Trophoblast cell (in vitro differentiated cells and primary cell): ENCODE measurements around the gene CRIM1.

Source experiments
- DNase-seq, 2 donors: peaks; one replicate each; pipeline ENCODE4 v3.0.0-alpha.2; 2016
- H2AFZ ChIP-seq: 2 replicates; pipeline ENCODE4 v1.6.1; 2013; ENCODE audit warnings: low read length, moderate library complexity, mild to moderate bottlenecking; ENCODE audit not compliant: insufficient read depth, poor library complexity
- H2AK5ac ChIP-seq: 2 replicates; pipeline ENCODE4 v1.6.1; 2013; ENCODE audit warnings: mild to moderate bottlenecking, low read length
- H2BK120ac ChIP-seq: 2 replicates; pipeline ENCODE4 v1.6.1; 2013; ENCODE audit warnings: low read length, mild to moderate bottlenecking, moderate library complexity; ENCODE audit not compliant: insufficient read depth, poor library complexity
- H2BK12ac ChIP-seq: 2 replicates; pipeline ENCODE4 v1.6.1; 2013; ENCODE audit warnings: mild to moderate bottlenecking, low read length, moderate library complexity
- H2BK5ac ChIP-seq: 2 replicates; pipeline ENCODE4 v1.6.1; 2013; ENCODE audit warnings: low read length, low read depth, moderate library complexity, mild to moderate bottlenecking; ENCODE audit not compliant: poor library complexity
- H3K14ac ChIP-seq: 2 replicates; pipeline ENCODE4 v1.6.1; 2013; ENCODE audit warnings: mild to moderate bottlenecking, low read length
- H3K18ac ChIP-seq: 2 replicates; pipeline ENCODE4 v1.6.1; 2013; ENCODE audit warnings: mild to moderate bottlenecking, low read length
- H3K23ac ChIP-seq: 2 replicates; pipeline ENCODE4 v1.6.1; 2013; ENCODE audit warnings: low read length
- H3K27ac ChIP-seq: 2 replicates; pipeline ENCODE4 v1.5.1; 2013; ENCODE audit warnings: low read depth, mild to moderate bottlenecking, inconsistent platforms, low read length, moderate library complexity
- H3K27me3 ChIP-seq: 2 replicates; pipeline ENCODE4 v1.6.1; 2013; ENCODE audit warnings: inconsistent platforms, mild to moderate bottlenecking, low read length, moderate library complexity; ENCODE audit not compliant: insufficient read depth
- H3K36me3 ChIP-seq, 2 experiments: 1 replicate in 1 of 2; 2 replicates in 1 of 2; pipeline ENCODE4 v1.6.1; 2013; ENCODE audit warnings: low read length in 2 of 2, mild to moderate bottlenecking in 2 of 2, moderate library complexity in 1 of 2; ENCODE audit not compliant: insufficient read depth in 2 of 2, control insufficient read depth in 1 of 2
- H3K4ac ChIP-seq: 2 replicates; pipeline ENCODE4 v1.6.1; 2013; ENCODE audit warnings: low read depth, mild to moderate bottlenecking, low read length, moderate library complexity
- H3K4me1 ChIP-seq, 2 experiments: 1 replicate in 1 of 2; 2 replicates in 1 of 2; pipeline ENCODE4 v1.6.1; 2013; ENCODE audit warnings: low read length in 2 of 2, mild to moderate bottlenecking in 2 of 2, moderate library complexity in 1 of 2; ENCODE audit not compliant: insufficient read depth in 2 of 2, control insufficient read depth in 1 of 2
- H3K4me2 ChIP-seq: 2 replicates; pipeline ENCODE4 v1.6.1; 2013; ENCODE audit warnings: inconsistent platforms, mild to moderate bottlenecking, low read length, moderate library complexity
- H3K4me3 ChIP-seq: 2 replicates; pipeline ENCODE4 v1.5.1; 2013; ENCODE audit warnings: mild to moderate bottlenecking, low read depth, low read length, inconsistent platforms
- H3K79me1 ChIP-seq: one replicate; pipeline ENCODE4 v1.6.1; 2013; ENCODE audit warnings: low read length
- H3K79me2 ChIP-seq: 2 replicates; pipeline ENCODE4 v1.6.1; 2013; ENCODE audit warnings: low read length, mild to moderate bottlenecking; ENCODE audit not compliant: control insufficient read depth, insufficient read depth, poor library complexity
- H3K9ac ChIP-seq: 2 replicates; pipeline ENCODE4 v1.6.1; 2013; ENCODE audit warnings: mild to moderate bottlenecking, low read length
- H3K9me3 ChIP-seq: 2 replicates; pipeline ENCODE4 v1.6.1; 2013; ENCODE audit warnings: low read depth, mild to moderate bottlenecking, control low read depth, inconsistent platforms, low read length; ENCODE audit not compliant: insufficient read depth
- H4K12ac ChIP-seq: 2 replicates; pipeline ENCODE4 v1.6.1; 2013; ENCODE audit warnings: low read depth, mild to moderate bottlenecking, low read length, moderate library complexity
- H4K8ac ChIP-seq: 2 replicates; pipeline ENCODE4 v1.6.1; 2013; ENCODE audit warnings: low read depth, mild to moderate bottlenecking, low read length, moderate library complexity
- H4K91ac ChIP-seq: one replicate; pipeline ENCODE4 v1.6.1; 2013; ENCODE audit warnings: low read depth, mild to moderate bottlenecking, low read length, moderate library complexity
- WGBS: extraction: QIAGEN DNeasy Blood & Tissue Kit; methylation state at CpG from one replicate; pipeline ENCODE4 v1.1.7; 2013; ENCODE audit warnings: missing lambda C conversion rate; ENCODE audit not compliant: insufficient read length, insufficient coverage; ENCODE audit errors: extremely low coverage; 5-methylcytosine and 5-hydroxymethylcytosine counted together

The CRIM1 gene

GRCh38 chr2:36366491-36367120, 11.0 kb downstream of the CRIM1 start:
- peaks cover 14 to 27% of the 10 kb centered on the region in 2 experiments for H3K4me1 ChIP-seq
- peaks cover 27% of the 10 kb centered on the region for H3K79me2 ChIP-seq
- no CpG with 5 or more reads among the region's 3 CpGs for WGBS
- H3K27me3 ChIP-seq, result no peaks in the 10 kb centered on the region
- no peak overlapping the region for H3K18ac ChIP-seq
- H2AK5ac ChIP-seq, result no peak overlapping the region
- H3K79me1 ChIP-seq, result peaks cover 17% of the 10 kb centered on the region
- no peak overlapping the region for H4K8ac ChIP-seq
- H3K4me3 ChIP-seq, result no peak overlapping the region
- H3K9me3 ChIP-seq, result no peaks in the 10 kb centered on the region
- peak in 1 of 2 donors; percentile 11 for DNase-seq
- H3K14ac ChIP-seq, result no peak overlapping the region
- no peak overlapping the region for H3K23ac ChIP-seq
- H3K4me2 ChIP-seq, result no peak overlapping the region
- H3K27ac ChIP-seq, result peak overlapping the region; percentile 42
- peak overlapping the region; percentile 57 for H2BK5ac ChIP-seq
- peak overlapping the region; percentile 62 for H3K4ac ChIP-seq
- H4K12ac ChIP-seq, result no peak overlapping the region
- H2BK120ac ChIP-seq, result no peak overlapping the region
- H4K91ac ChIP-seq, result no peak overlapping the region
- no peak overlapping the region for H3K9ac ChIP-seq
- peaks cover 0 to 3% of the 10 kb centered on the region in 2 experiments for H3K36me3 ChIP-seq
- peak overlapping the region; percentile 68 for H2BK12ac ChIP-seq
- H2AFZ ChIP-seq, result no peak overlapping the region

- H2BK5ac ChIP-seq, result peak overlapping the region; percentile 58
- no peaks in the 10 kb centered on the region for H3K9me3 ChIP-seq
- no peak overlapping the region for H4K8ac ChIP-seq
- WGBS, result no CpG with 5 or more reads among the region's 4 CpGs
- H3K4me2 ChIP-seq, result peak overlapping the region; percentile 38
- H2BK12ac ChIP-seq, result no peak overlapping the region
- H3K23ac ChIP-seq, result no peak overlapping the region
- H3K18ac ChIP-seq, result no peak overlapping the region
- peaks cover 0 to 3% of the 10 kb centered on the region in 2 experiments for H3K36me3 ChIP-seq
- peak overlapping the region; percentile 49 for H3K4ac ChIP-seq
- no peak overlapping the region for H4K91ac ChIP-seq
- no peak overlapping the region for H2AK5ac ChIP-seq
- DNase-seq, result no peak
- no peaks in the 10 kb centered on the region for H3K27me3 ChIP-seq
- H2BK120ac ChIP-seq, result peak overlapping the region; percentile 74
- no peak overlapping the region for H3K4me3 ChIP-seq
- no peak overlapping the region for H2AFZ ChIP-seq
- peaks cover 18% of the 10 kb centered on the region for H3K79me1 ChIP-seq
- no peak overlapping the region for H3K9ac ChIP-seq
- H3K14ac ChIP-seq, result no peak overlapping the region
- H4K12ac ChIP-seq, result no peak overlapping the region
- H3K27ac ChIP-seq, result peak overlapping the region; percentile 81
- peaks cover 15 to 24% of the 10 kb centered on the region in 2 experiments for H3K4me1 ChIP-seq
- peaks cover 24% of the 10 kb centered on the region for H3K79me2 ChIP-seq
Measured at GRCh38 chr2:36367486-36367885, 11.9 kb downstream of the CRIM1 start.

- Histone ChIP-seq H3K27me3 (no peaks in the 10 kb centered on the region), H3K9me3 (no peaks in the 10 kb centered on the region), H3K4ac (peak overlapping the region; percentile 82), H2AK5ac (no peak overlapping the region), H3K18ac (peak overlapping the region; percentile 48), H4K8ac (no peak overlapping the region), H2BK12ac (peak overlapping the region; percentile 24), H3K4me3 (no peak overlapping the region), H4K12ac (no peak overlapping the region), H2BK5ac (no peak overlapping the region), H3K4me1 (peaks cover 16 to 25% of the 10 kb centered on the region in 2 experiments), H2BK120ac (peak overlapping the region; percentile 9), H2AFZ (no peak overlapping the region), H3K36me3 (peaks cover 0 to 3% of the 10 kb centered on the region in 2 experiments), H3K14ac (no peak overlapping the region), H3K79me1 (peaks cover 21% of the 10 kb centered on the region), H3K23ac (no peak overlapping the region), H4K91ac (no peak overlapping the region), H3K79me2 (peaks cover 24% of the 10 kb centered on the region), H3K9ac (no peak overlapping the region), H3K27ac (peak overlapping the region; percentile 81), H3K4me2 (peak overlapping the region; percentile 39)
- no CpG with 5 or more reads among the region's 5 CpGs for WGBS
- peak; percentile 24 to 64 for DNase-seq
Measured at GRCh38 chr2:36367895-36368353, 12.3 kb downstream of the CRIM1 start.

GRCh38 chr2:36368438-36368837, 12.9 kb downstream of the CRIM1 start:
- Histone ChIP-seq H2BK12ac (peak overlapping the region; percentile 24), H3K27ac (peak overlapping the region; percentile 81), H3K79me1 (peaks cover 25% of the 10 kb centered on the region), H4K8ac (peak overlapping the region; percentile 62), H3K36me3 (peaks cover 0 to 3% of the 10 kb centered on the region in 2 experiments), H3K79me2 (peaks cover 26% of the 10 kb centered on the region), H3K4ac (peak overlapping the region; percentile 82), H3K9ac (no peak overlapping the region), H3K27me3 (no peaks in the 10 kb centered on the region), H3K4me1 (peaks cover 21 to 31% of the 10 kb centered on the region in 2 experiments), H3K9me3 (no peaks in the 10 kb centered on the region), H3K18ac (peak overlapping the region; percentile 48), H3K4me3 (no peak overlapping the region), H4K12ac (no peak overlapping the region), H2BK5ac (no peak overlapping the region), H3K14ac (peak overlapping the region; percentile 65), H2AK5ac (peak overlapping the region; percentile 71), H4K91ac (no peak overlapping the region), H2BK120ac (peak overlapping the region; percentile 9), H2AFZ (no peak overlapping the region), H3K23ac (no peak overlapping the region), H3K4me2 (peak overlapping the region; percentile 39)
- no CpG with 5 or more reads among the region's 6 CpGs for WGBS
- DNase-seq, result no peak
